ENCODE data around the gene IL17C. TPM values are rescaled to one million over a fixed set of nuclear protein-coding genes. Genes with fewer than 3 reads are reported as not detected.

IL17C gene
- total RNA-seq, 2 donors from 2014 or later: not detected

DNA sequence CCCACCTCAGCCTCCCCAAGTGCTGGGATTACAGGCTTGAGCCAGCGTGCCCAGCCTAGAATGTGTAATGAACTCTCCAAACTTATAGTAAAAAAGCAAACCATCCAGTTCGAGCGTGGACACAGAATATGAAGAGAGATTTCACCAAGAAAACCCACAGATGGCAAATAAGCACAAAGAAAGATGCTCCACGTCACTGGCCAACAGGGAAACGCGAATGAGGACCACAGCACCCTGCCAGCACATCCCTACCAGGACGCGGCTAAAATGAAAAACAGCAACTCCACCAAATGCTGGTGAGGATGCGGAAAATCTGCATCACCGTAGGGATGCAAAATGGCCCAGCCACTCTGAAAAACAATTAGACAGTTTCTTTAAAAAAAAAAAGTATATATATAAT, 23.1 kb downstream of the IL17C start:
- TF ChIP-seq, protein P1, sequence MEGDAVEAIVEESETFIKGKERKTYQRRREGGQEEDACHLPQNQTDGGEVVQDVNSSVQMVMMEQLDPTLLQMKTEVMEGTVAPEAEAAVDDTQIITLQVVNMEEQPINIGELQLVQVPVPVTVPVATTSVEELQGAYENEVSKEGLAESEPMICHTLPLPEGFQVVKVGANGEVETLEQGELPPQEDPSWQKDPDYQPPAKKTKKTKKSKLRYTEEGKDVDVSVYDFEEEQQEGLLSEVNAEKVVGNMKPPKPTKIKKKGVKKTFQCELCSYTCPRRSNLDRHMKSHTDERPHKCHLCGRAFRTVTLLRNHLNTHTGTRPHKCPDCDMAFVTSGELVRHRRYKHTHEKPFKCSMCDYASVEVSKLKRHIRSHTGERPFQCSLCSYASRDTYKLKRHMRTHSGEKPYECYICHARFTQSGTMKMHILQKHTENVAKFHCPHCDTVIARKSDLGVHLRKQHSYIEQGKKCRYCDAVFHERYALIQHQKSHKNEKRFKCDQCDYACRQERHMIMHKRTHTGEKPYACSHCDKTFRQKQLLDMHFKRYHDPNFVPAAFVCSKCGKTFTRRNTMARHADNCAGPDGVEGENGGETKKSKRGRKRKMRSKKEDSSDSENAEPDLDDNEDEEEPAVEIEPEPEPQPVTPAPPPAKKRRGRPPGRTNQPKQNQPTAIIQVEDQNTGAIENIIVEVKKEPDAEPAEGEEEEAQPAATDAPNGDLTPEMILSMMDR (IDR thresholded peaks at IDR 0.05): no peak
- Histone ChIP-seq H3K36me3 (peaks cover 12% of the 10 kb centered on the region), H3K9me3 (no peaks in the 10 kb centered on the region), H3K4me3 (no peak overlapping the region), H3K4me1 (peaks cover 0 to 20% of the 10 kb centered on the region in 2 donors), H3K27me3 (no peaks in the 10 kb centered on the region), H3K27ac (no peak overlapping the region)
- no peak for DNase-seq (ENCODE audit: low spot score)

DNA sequence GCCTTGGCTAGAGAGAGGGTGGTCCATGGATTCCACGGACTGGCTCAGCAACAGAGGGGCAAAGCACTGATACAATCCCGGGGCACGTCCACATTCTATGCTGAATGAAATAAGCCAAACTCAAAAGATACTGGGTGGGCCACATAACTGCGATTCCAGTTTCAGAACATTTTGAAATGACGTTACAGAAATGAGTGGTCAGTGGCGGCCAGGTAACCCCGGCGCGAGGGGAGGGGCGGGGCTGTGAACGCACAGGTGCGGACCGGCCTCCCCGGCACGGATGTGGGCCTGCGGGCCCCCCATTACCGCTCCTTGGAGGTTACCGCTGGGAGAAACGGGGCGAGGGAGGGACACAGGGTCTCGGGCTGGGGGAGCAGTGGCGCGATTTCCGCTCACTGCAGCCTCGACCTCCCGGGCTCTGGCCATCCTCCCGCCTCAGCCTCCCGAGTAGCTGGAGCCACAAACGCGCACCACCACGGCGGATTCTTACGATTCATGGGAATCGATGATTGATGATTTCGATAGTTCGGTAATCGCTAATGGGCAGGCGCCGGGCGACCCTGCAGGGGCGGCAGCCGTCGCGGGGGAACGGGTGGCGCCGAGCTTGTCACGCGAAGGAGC, 24.0 kb downstream of the IL17C start:
- H3K9me3 ChIP-seq: no peaks in the 10 kb centered on the region
- peak overlapping the region; percentile 80 to 99 for H3K4me3 ChIP-seq
- DNase-seq (ENCODE audit: low spot score): no peak
- no peaks in the 10 kb centered on the region for H3K27me3 ChIP-seq
- peaks cover 9% of the 10 kb centered on the region for H3K36me3 ChIP-seq
- peaks cover 0 to 20% of the 10 kb centered on the region in 2 donors for H3K4me1 ChIP-seq
- TF ChIP-seq, protein P1 (IDR thresholded peaks at IDR 0.05): no peak
- H3K27ac ChIP-seq: peak overlapping the region; percentile 80 to 95

DNA sequence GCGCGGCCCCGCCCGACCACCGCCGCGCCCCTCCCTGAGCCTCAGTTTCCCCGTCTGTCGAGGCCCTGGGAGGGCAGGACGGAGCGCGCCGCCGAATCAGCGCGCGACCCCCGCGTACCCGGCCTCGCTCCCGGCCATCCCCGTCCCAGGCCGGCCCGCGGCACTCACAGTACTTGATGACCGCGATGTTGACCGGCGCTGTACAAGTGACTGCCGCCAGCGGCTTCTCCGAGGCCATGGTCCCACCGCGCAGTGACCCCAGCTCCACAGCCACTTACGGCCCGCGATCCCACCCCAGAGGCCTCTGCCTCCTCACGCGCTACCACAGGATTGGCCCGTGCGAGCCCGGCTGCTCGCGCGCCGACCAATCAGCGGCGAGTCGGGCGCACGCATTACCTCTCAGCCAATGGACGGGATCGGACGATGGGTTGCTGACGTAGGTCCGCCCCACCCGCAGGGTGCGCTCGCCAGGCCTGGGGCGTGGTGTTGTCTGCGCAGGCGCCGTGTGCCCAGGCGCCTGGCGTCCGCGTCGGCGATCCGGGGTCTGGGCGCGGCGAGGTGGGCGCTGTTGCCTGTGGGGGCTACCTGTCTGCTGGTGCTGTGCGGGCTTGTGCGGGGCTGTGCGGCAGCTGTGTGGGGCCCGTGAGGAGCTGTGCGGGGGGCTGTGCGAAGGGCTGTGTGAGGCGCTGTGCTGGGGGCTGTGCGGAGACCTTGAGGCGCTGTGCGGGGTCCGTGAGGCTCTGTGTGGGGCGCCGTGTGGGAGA, 24.7 kb downstream of the IL17C start, which contains the start of gene MVD:
Gene MVD (minus strand): TSS at position 249 of the 764 bp plus-strand sequence. CDS start 11 bp downstream, at position 238.
- H3K4me3 ChIP-seq: peak within 1 kb of the TSS; percentile 80 to 99
- peaks cover 0 to 20% of the 10 kb centered on the region in 2 donors for H3K4me1 ChIP-seq
- TF ChIP-seq, protein P1 (IDR thresholded peaks at IDR 0.05): no peak
- H3K36me3 ChIP-seq: peaks cover 2% of the 10 kb centered on the region
- no peaks in the 10 kb centered on the region for H3K27me3 ChIP-seq
- peak within 1 kb of the TSS; percentile 80 to 95 for H3K27ac ChIP-seq
- peak; percentile 99 for DNase-seq (ENCODE audit: low spot score)
- no peaks in the 10 kb centered on the region for H3K9me3 ChIP-seq

DNA sequence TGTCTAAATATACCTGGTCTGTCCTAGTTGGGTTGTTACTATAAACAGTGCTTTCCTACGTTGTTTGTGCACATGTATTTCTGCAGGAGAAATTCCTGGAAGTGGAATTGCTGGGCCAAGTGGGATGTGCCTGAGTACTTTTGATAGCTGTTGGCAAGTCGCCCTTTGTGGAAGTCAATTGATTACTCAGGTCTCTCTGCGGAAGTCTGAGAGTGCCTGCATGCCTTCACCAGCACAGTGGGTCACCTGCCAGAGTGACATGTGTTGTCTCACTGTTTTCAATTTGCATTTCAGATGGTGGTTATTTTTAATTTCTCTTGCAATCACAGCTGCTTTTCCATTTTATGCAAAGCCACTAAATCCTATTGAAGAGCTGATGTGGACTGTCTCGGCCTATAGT, 26.8 kb downstream of the IL17C start:
- Histone ChIP-seq H3K36me3 (no peaks in the 10 kb centered on the region), H3K27me3 (no peaks in the 10 kb centered on the region), H3K9me3 (no peaks in the 10 kb centered on the region), H3K27ac (no peak overlapping the region), H3K4me1 (peaks cover 0 to 20% of the 10 kb centered on the region in 2 donors), H3K4me3 (no peak overlapping the region)
- no peak for DNase-seq (ENCODE audit: low spot score)
- TF ChIP-seq, protein P1 (IDR thresholded peaks at IDR 0.05): no peak

GRCh38 chr16:88665570-88665969, 27.2 kb downstream of the IL17C start:
- DNase-seq (ENCODE audit: low spot score): no peak
- H3K27ac ChIP-seq: no peak overlapping the region
- H3K9me3 ChIP-seq: no peaks in the 10 kb centered on the region
- peaks cover 0 to 20% of the 10 kb centered on the region in 2 donors for H3K4me1 ChIP-seq
- no peaks in the 10 kb centered on the region for H3K27me3 ChIP-seq
- TF ChIP-seq, protein P1 (IDR thresholded peaks at IDR 0.05): no peak
- H3K4me3 ChIP-seq: no peak overlapping the region
- H3K36me3 ChIP-seq: no peaks in the 10 kb centered on the region

All from right atrium auricular region (tissue), 2 donors.